HG03135 (cell line): ENCODE data around the gene ETNK2.

Experiments
- ATAC-seq: cut with Tn5 transposase; IDR thresholded peaks from one replicate; pipeline ENCODE4 v1.9.1; 2021; ENCODE audit warnings: mild to moderate bottlenecking, moderate library complexity; ENCODE audit not compliant: unreplicated experiment

ETNK2 gene

GRCh38 chr1:204178487-204179281 is 26.8 kb upstream of the ETNK2 start:
- ATAC-seq = no peak

- ATAC-seq = no peak
Observed at GRCh38 chr1:204177133-204177532, 25.3 kb upstream of the ETNK2 start.

- no peak for ATAC-seq
Observed at GRCh38 chr1:204176049-204176448, 24.2 kb upstream of the ETNK2 start.

GRCh38 chr1:204174958-204175357 is 23.1 kb upstream of the ETNK2 start:
- ATAC-seq = no peak

- no peak for ATAC-seq
Observed at GRCh38 chr1:204172404-204173029, 20.7 kb upstream of the ETNK2 start.

- no peak for ATAC-seq
Observed at GRCh38 chr1:204171751-204172178, 19.9 kb upstream of the ETNK2 start.

GRCh38 chr1:204170494-204171155 is 18.8 kb upstream of the ETNK2 start:
- no peak for ATAC-seq

- ATAC-seq = no peak
Observed at GRCh38 chr1:204169858-204170257, 18.0 kb upstream of the ETNK2 start.

GRCh38 chr1:204167730-204168129 is 15.9 kb upstream of the ETNK2 start:
- no peak for ATAC-seq

- no peak for ATAC-seq
Observed at GRCh38 chr1:204166219-204166618, 14.4 kb upstream of the ETNK2 start, which contains the start of gene REN. TSS of gene REN (minus strand) at chr1:204166337. CDS start at chr1:204166293, 44 bp downstream.

GRCh38 chr1:204162494-204163074 is 10.7 kb upstream of the ETNK2 start:
- no peak for ATAC-seq

GRCh38 chr1:204161609-204162493 is 10.0 kb upstream of the ETNK2 start:
- ATAC-seq = no peak

- ATAC-seq = no peak
Observed at GRCh38 chr1:204157962-204158361, 6.1 kb upstream of the ETNK2 start.

GRCh38 chr1:204155881-204156280 is 4.0 kb upstream of the ETNK2 start:
- ATAC-seq = no peak

- no peak for ATAC-seq
Observed at GRCh38 chr1:204154568-204155255, 2.9 kb upstream of the ETNK2 start.

- no peak for ATAC-seq
Observed at GRCh38 chr1:204153667-204154066, 1.8 kb upstream of the ETNK2 start.

GRCh38 chr1:204152310-204153044 is 633 bp upstream of the ETNK2 start:
- ATAC-seq = no peak

GRCh38 chr1:204150702-204151551 is 917 bp downstream of the ETNK2 start:
- ATAC-seq = no peak
